Calu3 (cell line): Measurements from ENCODE around the gene LCTL. TPM values are rescaled to one million over a fixed set of nuclear protein-coding genes. Genes with fewer than 3 reads are reported as not detected.

Experiments
- BruUV-seq: library from RNA; stranded (reverse); fragments of 400-500 nt; replicated peaks from 2 replicates; lab custom pipeline; 2021; lab: Mats Ljungman, UMichigan
- CTCF ChIA-PET: fragments of 300-600 bp; sonication (Branson Sonifier 250); formaldehyde crosslinking; loops from one replicate; lab custom pipeline; 2022; ENCODE audit warnings: antibody characterized with exemption; lab: Charles Lee
- DNase-seq: peaks from one replicate; pipeline ENCODE4 v3.0.0; 2022
- H3K27ac Mint-ChIP-seq: one replicate; pipeline ENCODE4 v1.8.0; 2022; ENCODE audit warnings: mixed read lengths; ENCODE audit not compliant: unreplicated experiment
- H3K27me3 Mint-ChIP-seq: one replicate; pipeline ENCODE4 v1.8.0; 2022; ENCODE audit warnings: mixed read lengths; ENCODE audit not compliant: unreplicated experiment
- H3K36me3 Mint-ChIP-seq: one replicate; pipeline ENCODE4 v1.8.0; 2022; ENCODE audit warnings: mild to moderate bottlenecking, moderate library complexity, mixed read lengths; ENCODE audit not compliant: insufficient read depth, unreplicated experiment
- H3K4me1 Mint-ChIP-seq: one replicate; pipeline ENCODE4 v1.8.0; 2022; ENCODE audit warnings: mild to moderate bottlenecking, low read depth, mixed read lengths; ENCODE audit not compliant: unreplicated experiment
- H3K4me3 Mint-ChIP-seq: one replicate; pipeline ENCODE4 v1.8.0; 2022; ENCODE audit warnings: mild to moderate bottlenecking, low read depth, moderate library complexity, mixed read lengths; ENCODE audit not compliant: unreplicated experiment
- H3K9me3 Mint-ChIP-seq: one replicate; pipeline ENCODE4 v1.8.0; 2022; ENCODE audit warnings: low read depth, mixed read lengths; ENCODE audit not compliant: unreplicated experiment
- intact Hi-C: fragments of 100-400 bp; cut with micrococcal nuclease; formaldehyde crosslinking; loops from one replicate; pipeline ENCODE4 v1.10.0; 2022; ENCODE audit not compliant: unreplicated experiment
- total RNA-seq: library from RNA; stranded (reverse); gene quantifications from 2 replicates; pipeline ENCODE4 v1.2.3, GENCODE V29; 2022
- TF ChIP-seq, protein P1 (sequence below): fragments of 200-600 bp; IDR thresholded peaks from one replicate; pipeline ENCODE4 v1.8.0; 2022; ENCODE audit warnings: antibody characterized with exemption; ENCODE audit not compliant: unreplicated experiment

LCTL gene
- total RNA-seq, 1 experiment from 2014 or later: 0.35 TPM

DNA sequence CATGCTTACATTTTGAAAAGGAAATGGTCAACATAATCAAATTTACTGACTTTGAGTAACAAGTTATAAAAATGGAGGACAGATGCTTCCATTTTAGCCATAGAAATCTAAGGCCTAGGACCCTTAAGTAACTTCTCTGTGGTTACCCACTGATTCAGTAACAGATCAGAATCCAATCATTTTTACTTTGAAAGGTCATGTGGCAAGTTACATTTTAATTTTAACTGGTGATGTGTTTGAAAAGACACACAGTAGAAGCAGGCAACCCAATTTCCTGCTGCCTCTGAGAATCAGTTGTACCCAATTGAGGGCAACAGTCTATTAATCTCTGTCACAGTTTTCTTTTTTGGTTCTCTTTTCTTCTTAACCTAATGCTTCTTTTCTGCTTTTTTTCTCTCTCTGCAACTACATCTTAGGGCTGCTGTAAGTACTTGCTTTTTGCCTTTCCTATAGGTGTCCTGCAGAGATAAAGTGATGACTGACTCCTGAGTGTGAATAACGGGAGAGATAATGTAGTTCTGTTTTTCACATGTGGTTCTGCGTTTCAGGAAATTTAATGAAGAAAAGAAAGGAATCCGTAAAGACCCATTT, 57.4 kb downstream of the LCTL start:
- Mint-ChIP-seq H3K27me3 (no peaks in the 10 kb centered on the region), H3K4me1 (peaks cover 10% of the 10 kb centered on the region), H3K27ac (no peak overlapping the region), H3K36me3 (peaks cover 22% of the 10 kb centered on the region), H3K9me3 (no peaks in the 10 kb centered on the region), H3K4me3 (no peak overlapping the region)
- no TSS peak for BruUV-seq
- no peak for DNase-seq
- CTCF ChIA-PET: no interaction called here
- intact Hi-C loops: no loop called here
- TF ChIP-seq, protein P1, sequence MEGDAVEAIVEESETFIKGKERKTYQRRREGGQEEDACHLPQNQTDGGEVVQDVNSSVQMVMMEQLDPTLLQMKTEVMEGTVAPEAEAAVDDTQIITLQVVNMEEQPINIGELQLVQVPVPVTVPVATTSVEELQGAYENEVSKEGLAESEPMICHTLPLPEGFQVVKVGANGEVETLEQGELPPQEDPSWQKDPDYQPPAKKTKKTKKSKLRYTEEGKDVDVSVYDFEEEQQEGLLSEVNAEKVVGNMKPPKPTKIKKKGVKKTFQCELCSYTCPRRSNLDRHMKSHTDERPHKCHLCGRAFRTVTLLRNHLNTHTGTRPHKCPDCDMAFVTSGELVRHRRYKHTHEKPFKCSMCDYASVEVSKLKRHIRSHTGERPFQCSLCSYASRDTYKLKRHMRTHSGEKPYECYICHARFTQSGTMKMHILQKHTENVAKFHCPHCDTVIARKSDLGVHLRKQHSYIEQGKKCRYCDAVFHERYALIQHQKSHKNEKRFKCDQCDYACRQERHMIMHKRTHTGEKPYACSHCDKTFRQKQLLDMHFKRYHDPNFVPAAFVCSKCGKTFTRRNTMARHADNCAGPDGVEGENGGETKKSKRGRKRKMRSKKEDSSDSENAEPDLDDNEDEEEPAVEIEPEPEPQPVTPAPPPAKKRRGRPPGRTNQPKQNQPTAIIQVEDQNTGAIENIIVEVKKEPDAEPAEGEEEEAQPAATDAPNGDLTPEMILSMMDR: no peak

DNA sequence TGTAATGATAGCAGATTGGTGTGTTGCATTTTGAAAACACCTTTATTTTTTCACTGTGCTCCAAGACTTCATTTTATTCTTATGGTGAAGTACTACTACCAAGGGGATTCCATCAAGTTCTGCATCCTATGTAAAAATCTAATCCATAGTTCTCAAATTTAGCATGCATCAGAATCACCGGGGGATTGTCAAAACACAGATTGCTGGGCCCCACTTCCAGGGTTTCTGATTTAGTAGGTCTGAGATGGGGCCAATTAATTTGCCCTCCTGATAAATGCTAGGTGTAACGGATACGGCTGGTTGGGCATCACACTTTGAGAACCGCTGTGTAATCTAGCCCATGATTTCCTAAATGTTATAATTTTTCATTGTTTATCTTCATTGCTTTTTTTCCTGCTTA, 60.0 kb downstream of the LCTL start:
- Mint-ChIP-seq H3K4me1 (peaks cover 10% of the 10 kb centered on the region), H3K27ac (peak overlapping the region; percentile 92), H3K27me3 (no peaks in the 10 kb centered on the region), H3K36me3 (peaks cover 48% of the 10 kb centered on the region), H3K9me3 (no peaks in the 10 kb centered on the region), H3K4me3 (peak overlapping the region; percentile 76)
- TF ChIP-seq, protein P1: no peak
- BruUV-seq: no TSS peak
- intact Hi-C loops: no loop called here
- no peak for DNase-seq
- CTCF ChIA-PET: interaction anchor here (0.6 to 1.3 kb wide), 5 partner anchors 9 to 152 kb away, joined by 3 to 5 read pairs (median 3); partner anchors contain the start of gene MAP2K1

DNA sequence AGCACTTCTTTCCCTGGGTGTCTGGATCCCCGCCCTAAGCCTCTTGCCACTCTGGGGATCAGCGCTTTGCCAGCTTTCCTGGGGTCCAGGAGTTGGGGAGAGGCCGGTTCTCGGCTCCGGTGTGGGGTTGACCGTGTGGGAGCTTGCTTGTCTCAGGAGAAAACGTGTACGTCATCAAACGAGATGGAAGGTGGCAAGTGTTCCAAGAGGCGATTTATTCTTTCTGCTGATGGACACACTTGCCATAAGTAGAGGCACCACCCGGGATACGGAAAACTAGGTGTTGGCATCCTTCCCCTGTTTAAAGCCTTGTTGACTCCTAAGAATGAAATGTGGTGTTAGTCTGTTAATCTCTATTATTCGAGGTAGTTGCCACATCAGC, 60.4 kb downstream of the LCTL start:
- H3K27me3 Mint-ChIP-seq: no peaks in the 10 kb centered on the region
- TF ChIP-seq, protein P1: no peak
- no peak for DNase-seq
- H3K4me1 Mint-ChIP-seq: peaks cover 10% of the 10 kb centered on the region
- BruUV-seq: TSS peak; percentile 73
- peak overlapping the region; percentile 92 for H3K27ac Mint-ChIP-seq
- intact Hi-C loops: no loop called here
- H3K36me3 Mint-ChIP-seq: peaks cover 52% of the 10 kb centered on the region
- peak overlapping the region; percentile 76 for H3K4me3 Mint-ChIP-seq
- H3K9me3 Mint-ChIP-seq: no peaks in the 10 kb centered on the region
- CTCF ChIA-PET: interaction anchor here (0.6 to 1.3 kb wide), 5 partner anchors 9 to 378 kb away, joined by 3 to 5 read pairs (median 3); partner anchors contain the start of gene MAP2K1

DNA sequence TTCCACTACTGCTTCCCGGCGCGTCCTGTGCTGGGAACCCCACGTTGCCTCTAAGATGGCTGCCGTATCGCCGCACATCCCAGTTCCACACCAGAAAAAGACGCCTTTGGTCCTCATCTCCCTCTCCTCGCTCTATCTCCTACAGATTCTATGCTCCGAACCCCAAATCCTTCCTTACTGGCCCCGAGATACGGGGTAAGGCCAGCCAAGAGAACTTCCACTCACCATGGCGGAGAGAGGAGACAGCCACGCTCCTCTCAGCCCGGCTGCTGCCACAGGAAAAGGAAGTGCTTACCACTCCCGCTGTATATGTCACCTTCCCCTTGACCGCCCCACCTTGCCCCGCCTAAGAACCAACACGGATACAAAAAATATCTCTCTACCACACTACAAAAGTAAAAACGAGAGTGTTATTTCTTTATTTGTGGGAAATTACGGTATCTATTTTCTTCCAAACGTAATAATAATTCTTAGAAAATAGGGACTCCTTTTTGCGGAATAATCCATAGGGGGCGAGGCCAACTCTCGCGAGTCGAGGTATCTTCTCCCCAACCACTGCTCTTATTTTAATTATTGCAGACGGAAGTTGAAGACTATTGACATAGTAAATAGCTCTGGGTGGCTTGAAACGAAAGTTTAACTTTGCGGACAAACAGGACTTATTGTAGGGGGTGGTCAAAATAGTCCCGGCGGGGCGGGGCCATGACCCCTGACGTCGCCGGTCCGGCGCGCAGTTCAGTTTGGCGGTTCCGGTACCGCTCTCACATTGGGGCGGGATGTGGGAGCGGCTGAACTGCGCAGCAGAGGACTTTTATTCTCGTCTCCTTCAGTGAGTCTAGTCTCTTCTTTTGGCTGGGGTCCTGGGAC, 61.0 kb downstream of the LCTL start, which contains the start of the genes RPL4 and ZWILCH:
Gene RPL4, minus strand, starts transcription at position 293 of the 867 bp plus-strand sequence. Its CDS starts 65 bp downstream, at position 228.
Gene ZWILCH, plus strand, starts transcription at position 764 of the 867 bp plus-strand sequence. Its CDS starts 13 bp downstream, at position 777.
- CTCF ChIA-PET: interaction anchor here (0.8 to 1.3 kb wide), 4 partner anchors 11 to 379 kb away, joined by 3 to 5 read pairs (median 3); partner anchors contain the start of gene MAP2K1
- peak; percentile 83 for DNase-seq
- Mint-ChIP-seq H3K27ac (peak within 1 kb of the TSS; percentile 92), H3K36me3 (peaks cover 58% of the 10 kb centered on the region), H3K4me1 (peaks cover 10% of the 10 kb centered on the region), H3K27me3 (no peaks in the 10 kb centered on the region), H3K4me3 (peak within 1 kb of the TSS; percentile 76), H3K9me3 (no peaks in the 10 kb centered on the region)
- TF ChIP-seq, protein P1: no peak
- intact Hi-C loops: no loop called here
- no TSS peak for BruUV-seq
